Measurements from ENCODE around the gene PGM1.
A peak's percentile ranks its signal among the peaks of the same experiment; 100 is the strongest.

PGM1 gene

GRCh38 chr1:63615768-63616420, 22.7 kb downstream of the PGM1 start:
- TF ChIP-seq, protein P1, sequence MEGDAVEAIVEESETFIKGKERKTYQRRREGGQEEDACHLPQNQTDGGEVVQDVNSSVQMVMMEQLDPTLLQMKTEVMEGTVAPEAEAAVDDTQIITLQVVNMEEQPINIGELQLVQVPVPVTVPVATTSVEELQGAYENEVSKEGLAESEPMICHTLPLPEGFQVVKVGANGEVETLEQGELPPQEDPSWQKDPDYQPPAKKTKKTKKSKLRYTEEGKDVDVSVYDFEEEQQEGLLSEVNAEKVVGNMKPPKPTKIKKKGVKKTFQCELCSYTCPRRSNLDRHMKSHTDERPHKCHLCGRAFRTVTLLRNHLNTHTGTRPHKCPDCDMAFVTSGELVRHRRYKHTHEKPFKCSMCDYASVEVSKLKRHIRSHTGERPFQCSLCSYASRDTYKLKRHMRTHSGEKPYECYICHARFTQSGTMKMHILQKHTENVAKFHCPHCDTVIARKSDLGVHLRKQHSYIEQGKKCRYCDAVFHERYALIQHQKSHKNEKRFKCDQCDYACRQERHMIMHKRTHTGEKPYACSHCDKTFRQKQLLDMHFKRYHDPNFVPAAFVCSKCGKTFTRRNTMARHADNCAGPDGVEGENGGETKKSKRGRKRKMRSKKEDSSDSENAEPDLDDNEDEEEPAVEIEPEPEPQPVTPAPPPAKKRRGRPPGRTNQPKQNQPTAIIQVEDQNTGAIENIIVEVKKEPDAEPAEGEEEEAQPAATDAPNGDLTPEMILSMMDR (IDR thresholded peaks at IDR 0.05; ENCODE audit: extremely low read depth, missing control alignments): peak; percentile 49
- DNase-seq (ENCODE audit: low spot score): peak; percentile 57

GRCh38 chr1:63617450-63617849, 24.2 kb downstream of the PGM1 start:
- DNase-seq (ENCODE audit: low spot score): no peak
- TF ChIP-seq, protein P1 (IDR thresholded peaks at IDR 0.05; ENCODE audit: extremely low read depth, missing control alignments): no peak

DNA sequence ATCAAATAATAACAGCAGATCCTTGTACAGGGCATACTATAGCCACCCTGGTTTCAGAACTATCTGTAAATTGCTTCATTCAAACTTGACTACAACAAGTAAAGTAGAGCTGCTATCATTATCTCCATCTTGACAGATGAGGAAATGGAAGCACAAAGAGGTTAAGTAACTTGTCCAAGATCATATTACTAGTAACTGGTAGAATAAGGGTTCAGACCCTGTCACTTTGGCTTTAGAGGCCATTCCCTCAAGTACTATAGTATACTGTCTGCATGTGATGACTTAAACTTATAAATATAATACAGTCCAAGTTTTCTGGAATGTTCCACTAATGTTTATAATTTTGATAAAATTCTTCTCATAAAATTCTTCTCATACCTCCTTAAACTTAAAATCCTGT, 24.8 kb downstream of the PGM1 start:
- TF ChIP-seq, protein P1 (IDR thresholded peaks at IDR 0.05; ENCODE audit: extremely low read depth, missing control alignments): no peak
- DNase-seq (ENCODE audit: low spot score): no peak

GRCh38 chr1:63619558-63619957, 26.3 kb downstream of the PGM1 start:
- TF ChIP-seq, protein P1 (IDR thresholded peaks at IDR 0.05; ENCODE audit: extremely low read depth, missing control alignments): no peak
- DNase-seq (ENCODE audit: low spot score): no peak

- no peak for DNase-seq (ENCODE audit: low spot score)
- TF ChIP-seq, protein P1 (IDR thresholded peaks at IDR 0.05; ENCODE audit: extremely low read depth, missing control alignments): no peak
Observed at GRCh38 chr1:63620671-63621070, 27.5 kb downstream of the PGM1 start.

DNA sequence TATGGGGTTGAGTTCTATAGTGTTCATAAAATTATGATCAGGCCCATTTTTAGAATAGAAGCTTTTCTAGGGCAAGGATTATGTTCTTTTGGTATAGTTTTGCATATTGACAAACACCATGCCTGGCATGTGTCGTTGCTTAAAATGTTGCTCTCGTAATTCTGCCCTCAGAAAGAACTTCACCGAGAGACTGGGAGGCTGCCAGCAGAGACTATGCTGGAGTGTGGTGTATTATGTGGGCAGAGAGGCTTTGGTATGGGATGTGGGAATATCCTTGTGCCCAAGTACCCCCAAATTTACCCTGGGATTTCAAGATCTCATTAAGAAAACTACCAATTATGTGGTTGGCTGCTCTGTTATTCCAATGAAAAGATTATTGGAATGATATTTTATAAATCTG, 27.9 kb downstream of the PGM1 start:
- TF ChIP-seq, protein P1 (IDR thresholded peaks at IDR 0.05; ENCODE audit: extremely low read depth, missing control alignments): no peak
- no peak for DNase-seq (ENCODE audit: low spot score)

DNA sequence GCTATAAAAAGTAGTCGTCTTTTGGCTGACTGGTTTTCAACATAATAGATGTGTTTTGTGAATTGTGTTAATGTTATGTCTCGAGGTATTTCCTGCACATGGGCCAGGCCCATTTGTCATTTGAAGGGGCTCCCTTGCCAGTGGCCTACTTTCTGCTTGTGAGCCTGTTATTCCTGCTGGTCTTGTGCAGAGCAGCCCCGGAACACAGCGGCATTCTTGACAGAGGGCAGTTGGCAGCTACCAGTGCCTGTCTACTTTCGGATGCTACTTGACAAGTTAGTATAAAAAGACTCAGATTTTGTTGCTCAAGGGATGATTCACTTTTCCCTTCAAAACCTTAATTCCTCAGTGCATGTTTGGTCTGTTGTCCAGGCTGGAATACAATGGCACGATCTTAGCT, 28.5 kb downstream of the PGM1 start:
- TF ChIP-seq, protein P1 (IDR thresholded peaks at IDR 0.05; ENCODE audit: extremely low read depth, missing control alignments): no peak
- no peak for DNase-seq (ENCODE audit: low spot score)
